Ovary (tissue), 3 donors: ENCODE measurements around the gene SAXO1.

Experiments
- CTCF ChIP-seq, 3 donors: fragments of 450-650 bp in 2 of 3; fragments of 200-600 bp in 1 of 3; IDR thresholded peaks; one replicate each; pipeline versions ENCODE4 v1.5.1 to v1.8.0; 2016 to 2022; ENCODE audit warnings: antibody characterized with exemption in 3 of 3, mild to moderate bottlenecking in 1 of 3
- EP300 ChIP-seq: sonication (generic); formaldehyde crosslinking; IDR thresholded peaks from one replicate; pipeline ENCODE4 v1.6.1; 2017; ENCODE audit warnings: antibody characterized with exemption
- POLR2A ChIP-seq: fragments of 450-650 bp; IDR thresholded peaks from one replicate; pipeline ENCODE4 v1.6.1; 2017; ENCODE audit warnings: antibody characterized with exemption, mild to moderate bottlenecking, moderate library complexity
- donor health status: DM: no; HTN: no; CAD: no.

GRCh38 chr9:19027825-19028224 is 5.2 kb downstream of the SAXO1 start:
- TF ChIP-seq POLR2A (no peak), CTCF (IDR thresholded peaks at IDR 0.05) (no peak), EP300 (no peak)
